HG02798 (cell line): ENCODE measurements around the gene ATP1A1.

Experiments
- ATAC-seq: cut with Tn5 transposase; IDR thresholded peaks from one replicate; pipeline ENCODE4 v1.9.1; 2021; ENCODE audit warnings: mild to moderate bottlenecking; ENCODE audit not compliant: unreplicated experiment, poor library complexity

ATP1A1 gene

DNA sequence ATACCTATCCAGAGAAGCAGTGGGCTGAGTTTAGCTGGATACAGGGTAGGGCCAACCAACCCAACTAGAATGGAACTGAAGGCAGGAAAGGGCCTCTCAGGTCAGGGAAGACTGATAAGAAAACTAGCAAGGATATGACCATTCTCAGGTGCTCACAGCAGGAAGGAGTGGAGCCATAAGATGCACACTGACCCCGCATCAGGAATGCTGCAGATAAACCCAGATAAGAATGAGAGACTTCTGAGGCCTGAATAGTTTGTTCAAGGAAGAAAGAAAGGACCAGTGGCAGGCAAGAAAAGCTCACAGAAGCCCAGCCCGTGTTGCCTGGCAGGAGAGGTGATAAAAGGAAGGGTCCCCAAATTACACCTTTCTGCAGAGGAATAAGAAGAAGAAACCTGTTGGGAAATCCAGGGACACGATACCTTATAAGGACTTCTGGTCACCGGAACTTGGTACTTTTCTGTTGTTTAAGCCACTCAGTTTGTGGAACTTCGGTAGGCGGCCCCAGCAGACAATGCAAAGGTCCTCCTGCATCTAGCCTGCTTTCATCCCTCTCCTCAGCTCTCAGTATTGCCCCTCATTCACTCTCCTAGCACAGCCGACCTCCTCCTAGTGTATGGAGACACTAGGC, 58.9 kb downstream of the ATP1A1 start:
- ATAC-seq: no peak

DNA sequence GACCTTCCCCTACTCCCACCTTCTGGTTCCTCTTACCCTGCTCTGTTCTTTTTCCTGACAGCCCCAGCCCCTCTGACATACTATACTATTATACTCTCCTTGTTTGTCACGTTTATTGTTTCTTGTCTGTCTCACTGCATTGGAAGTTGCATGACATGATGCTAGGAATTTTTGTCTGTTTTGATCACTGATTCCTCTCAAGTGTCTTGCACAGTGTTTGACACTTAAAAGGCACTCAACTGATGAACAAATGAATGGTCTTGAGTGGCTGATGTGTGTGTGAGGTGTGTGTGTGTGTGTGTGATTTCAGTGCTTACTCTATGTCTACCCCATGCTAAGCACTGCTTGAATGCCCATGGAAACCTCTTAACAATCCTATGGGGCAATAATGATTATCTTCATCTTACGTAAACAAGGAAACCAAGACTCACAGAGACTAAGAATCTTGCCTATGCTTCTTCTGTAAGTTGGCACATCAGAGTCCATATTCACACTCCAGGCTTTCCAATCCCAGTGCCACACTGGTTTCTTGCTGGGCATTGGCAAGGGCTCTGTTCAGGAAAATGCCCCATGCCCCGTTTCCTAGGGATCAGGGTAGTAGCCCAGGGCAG, 59.7 kb downstream of the ATP1A1 start:
- no peak for ATAC-seq

DNA sequence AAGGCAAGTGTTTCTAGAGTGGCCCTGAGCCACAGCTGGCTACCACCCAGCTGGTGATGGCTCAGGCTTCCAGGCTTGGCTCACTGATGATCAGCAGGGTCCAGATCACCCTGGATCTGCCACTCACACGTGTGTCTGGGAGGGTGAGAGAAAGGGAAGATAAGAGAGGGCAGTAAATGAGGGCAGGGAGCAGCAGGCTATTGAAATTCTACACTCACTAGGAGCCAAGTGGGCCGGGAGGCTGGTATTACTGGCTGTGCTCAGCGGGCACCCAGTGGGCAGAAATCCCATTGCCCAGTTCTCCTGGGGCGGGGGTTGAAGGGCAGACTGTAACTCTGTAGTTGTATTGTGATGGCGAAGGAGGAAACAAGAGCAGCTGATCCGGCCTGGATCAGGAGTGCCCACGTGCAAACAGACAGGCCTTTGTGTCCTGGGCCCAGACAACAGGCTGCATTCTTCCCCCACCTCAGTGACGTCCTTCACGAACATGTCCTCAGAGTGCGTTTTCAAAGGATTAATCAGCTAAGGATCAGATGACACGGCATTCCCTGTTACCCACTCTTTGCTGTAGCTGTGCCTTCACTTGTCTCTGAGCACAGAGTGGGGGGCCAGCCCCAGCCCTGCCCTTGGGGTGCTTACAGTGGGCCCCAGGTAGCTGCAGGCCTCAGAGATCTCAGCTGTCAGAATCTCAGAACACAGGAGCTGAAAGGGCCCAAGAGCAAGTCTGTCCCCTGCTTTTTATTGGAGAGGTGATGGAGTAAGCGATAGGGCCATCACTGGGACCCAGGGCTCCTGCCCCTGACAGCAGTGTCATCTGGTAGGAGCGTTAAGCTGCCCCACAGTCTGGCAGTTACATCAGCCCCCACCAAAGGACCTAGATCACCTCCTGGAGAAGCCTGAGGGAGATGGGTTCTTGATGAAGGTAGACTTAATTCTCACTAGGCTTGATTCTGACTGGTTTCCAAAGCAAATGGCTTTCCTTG, 60.5 kb downstream of the ATP1A1 start:
- ATAC-seq: no peak

DNA sequence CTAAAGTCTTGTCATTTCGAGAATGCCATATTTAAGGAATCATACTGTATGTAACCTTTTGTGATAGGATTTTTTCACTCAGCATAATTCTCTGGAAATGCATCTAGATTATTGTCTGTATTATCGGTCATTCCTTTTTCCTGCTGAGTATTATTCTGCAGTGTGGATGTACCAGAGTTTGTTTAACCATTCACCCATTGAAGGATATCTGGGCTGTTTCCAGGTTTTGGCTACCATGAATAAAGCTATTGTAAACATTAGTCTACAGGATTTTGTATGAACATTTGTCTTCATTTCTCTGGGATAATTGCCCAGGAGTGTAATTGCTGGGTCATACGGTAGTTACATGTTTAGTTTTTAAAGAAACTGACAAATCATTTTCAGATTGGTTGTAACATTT, 61.8 kb downstream of the ATP1A1 start:
- no peak for ATAC-seq

DNA sequence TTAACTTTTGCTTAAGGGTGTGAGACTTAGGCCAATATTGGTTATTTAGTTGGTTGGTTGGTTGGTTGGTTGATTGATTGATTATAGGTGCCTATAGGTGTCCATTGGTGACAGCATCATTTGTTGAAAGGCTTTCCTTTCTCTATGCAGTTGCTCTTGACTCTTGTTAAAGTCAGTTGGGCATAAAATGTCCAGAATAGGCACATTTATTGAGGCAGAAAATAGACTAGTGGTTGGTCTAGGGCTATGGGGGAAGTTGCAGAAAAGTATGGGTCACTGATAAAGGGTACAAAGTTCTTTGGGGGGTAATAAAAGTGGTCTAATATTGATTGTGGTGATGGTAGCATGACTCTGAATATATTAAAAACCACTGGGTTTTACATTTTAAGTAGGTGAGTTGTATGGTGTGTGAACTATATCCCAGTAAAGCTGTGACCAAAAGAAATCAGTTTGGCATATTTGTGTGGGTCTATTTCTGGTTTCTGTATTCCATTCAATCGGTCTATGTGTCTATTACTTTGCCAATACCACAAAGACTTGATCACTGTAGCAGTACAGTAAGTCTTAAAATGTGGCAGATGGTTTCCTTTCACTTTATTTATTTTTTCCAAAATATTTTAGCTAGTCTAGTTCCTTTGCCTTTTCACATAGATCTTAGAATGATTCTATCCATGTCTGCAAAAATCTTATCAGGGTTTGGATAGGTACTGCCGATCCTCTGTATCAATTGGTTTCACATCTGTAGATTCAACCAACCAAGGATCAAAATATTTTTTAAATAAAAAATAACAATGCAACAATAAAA, 63.0 kb downstream of the ATP1A1 start:
- no peak for ATAC-seq

DNA sequence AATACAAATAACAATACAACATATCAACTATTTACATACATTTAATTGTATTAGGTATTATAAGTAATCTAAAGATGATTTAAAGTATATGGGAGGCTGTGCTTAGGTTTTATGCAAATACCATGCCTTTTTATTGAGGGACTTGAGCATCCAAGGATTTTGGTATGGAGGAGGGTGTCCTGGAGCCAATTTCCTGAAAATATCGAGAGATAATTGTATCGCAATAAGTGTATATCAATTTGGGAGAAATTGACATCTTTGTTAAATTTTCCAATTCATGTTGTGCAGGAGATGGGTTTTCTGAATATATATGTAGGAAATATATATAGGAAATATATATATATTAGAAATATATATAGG, 63.5 kb downstream of the ATP1A1 start:
- no peak for ATAC-seq

DNA sequence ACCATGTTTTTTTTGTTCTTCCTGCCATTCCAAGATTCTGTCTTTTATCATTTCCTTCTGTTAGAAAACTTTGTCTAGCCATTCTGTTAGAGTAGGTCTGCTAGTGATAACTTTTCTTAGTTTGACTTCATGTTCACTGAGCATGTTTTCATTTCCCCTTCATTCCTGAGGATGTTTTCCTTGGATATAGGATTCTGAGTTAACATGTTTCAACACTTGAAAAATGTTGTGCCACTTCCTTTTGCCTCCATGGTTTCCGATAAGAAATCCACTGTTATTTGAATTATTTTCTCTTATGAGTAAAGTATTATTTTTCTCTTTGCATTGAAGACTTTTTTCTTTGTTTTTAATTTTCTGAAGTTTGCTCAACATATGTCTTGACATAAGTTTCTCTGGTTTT, 66.7 kb downstream of the ATP1A1 start:
- no peak for ATAC-seq

DNA sequence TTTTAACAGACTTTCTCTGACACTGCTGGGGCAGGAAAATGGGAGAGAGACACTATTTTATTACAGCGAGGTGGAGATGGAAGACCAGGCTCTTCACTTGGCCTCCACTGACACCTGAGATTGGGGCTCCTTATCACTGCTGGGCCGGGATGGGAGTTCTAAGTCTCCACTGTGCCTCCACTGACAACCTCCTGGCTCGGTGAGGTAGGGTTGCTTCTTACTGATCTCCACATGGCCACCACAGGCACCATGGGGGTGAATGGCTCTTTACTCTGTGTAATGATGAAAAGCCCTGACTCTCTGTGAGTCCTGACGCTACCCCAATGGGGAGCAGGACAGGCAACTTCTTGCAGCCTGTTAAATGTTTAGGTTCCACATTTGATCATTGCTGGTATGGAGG, 67.7 kb downstream of the ATP1A1 start:
- ATAC-seq: no peak

DNA sequence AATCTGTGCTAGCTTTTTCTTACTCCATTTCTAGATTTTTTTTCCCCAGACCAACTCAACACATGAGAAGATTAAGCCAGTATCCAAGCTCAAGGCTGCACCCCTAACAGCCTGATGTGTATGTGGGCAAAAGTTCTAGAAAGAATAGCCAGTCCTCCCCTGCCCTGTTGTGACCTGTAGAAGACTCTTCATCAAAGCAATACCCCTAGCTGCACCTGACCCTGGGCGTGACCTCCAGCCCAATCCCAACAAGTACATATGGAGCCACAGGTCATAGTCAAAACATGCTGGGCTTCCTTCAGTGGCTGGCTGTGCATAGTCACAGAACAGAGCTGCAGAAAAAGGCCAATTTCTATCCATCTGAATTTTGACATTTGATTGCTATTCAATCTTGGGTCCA, 72.5 kb downstream of the ATP1A1 start:
- ATAC-seq: no peak

DNA sequence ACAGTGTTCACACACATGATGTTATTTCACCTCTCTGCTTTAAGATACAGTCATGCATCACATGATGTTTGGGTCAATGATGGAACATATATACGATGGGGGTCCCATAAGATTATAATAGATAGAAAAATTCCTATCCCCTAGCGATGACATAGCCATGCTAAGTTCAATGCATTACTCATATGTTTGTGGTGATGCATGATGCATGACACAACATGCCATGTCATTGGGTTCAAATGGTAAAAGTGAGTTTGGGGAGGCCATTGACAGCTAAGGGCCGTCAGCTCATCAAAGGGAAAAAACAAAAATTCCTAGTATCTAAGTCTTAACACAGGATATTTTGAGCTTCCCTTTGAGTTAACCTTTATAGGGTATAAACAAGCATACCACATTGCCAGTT, 73.6 kb downstream of the ATP1A1 start:
- ATAC-seq: no peak

DNA sequence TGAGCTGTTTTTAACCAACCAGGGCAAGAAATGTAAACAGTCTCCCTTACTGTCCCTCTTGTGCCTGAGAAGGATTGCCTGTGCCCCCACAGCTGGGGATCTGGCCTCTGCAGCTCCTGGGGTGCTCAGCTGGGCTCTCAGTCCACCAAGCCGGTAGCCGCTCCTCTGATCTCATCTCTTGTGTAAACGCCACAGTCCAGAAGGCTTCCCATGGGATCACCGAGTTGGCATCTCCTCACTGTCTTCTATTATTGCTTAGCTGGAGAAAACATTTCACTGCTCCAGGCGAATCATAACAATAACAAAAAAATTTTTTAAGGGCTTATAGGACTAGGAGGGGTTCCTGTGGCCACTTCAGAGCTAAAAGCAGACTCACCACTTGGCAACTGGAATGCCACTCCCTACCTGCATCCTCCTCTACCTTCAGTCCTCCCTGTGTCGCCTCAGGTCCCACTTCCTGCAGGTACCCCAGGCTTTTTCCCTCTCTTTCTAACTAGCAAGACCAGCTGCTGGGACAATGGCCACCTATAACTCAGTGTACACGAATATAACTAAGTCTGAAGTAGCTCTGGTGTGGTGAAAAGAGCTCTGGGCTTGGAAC, 75.8 kb downstream of the ATP1A1 start:
- ATAC-seq: no peak

DNA sequence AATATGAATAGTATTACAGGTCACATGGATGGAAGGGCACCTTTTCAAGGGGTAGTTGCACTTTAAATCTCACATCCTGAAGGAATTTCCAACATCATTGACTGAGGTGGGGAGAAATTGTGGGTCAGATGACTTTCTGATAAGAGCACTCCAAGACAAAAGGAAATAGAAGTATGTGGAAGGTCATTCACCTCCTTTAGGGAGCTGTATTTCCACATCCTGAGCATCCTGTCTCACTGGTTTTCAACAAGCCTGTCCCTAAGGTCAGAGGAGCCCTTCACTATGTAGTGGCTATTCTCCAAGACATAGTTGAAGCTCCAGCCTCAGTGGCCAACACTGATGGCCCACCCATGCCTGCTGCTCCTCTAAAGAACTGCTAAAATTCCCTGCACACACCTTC, 76.5 kb downstream of the ATP1A1 start:
- ATAC-seq: no peak

DNA sequence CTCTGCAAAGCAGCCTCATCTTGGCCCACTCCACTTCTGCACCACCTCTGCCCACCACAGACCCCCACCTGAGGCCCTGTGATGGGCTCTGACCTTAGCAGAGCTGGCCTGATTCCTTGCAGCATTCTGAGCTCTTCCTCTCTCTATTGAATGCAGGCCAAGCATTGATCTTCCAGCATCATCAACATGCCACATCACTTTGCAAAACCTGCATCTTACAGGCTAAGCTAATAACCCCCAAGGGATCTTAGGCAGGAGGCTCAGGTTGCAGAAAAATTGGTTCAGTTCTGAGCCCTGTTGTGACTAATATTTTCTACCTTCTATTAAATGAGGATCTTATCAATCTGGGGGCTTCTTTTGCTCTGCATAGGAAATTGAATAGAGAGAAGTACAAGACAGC, 78.7 kb downstream of the ATP1A1 start:
- ATAC-seq: no peak

DNA sequence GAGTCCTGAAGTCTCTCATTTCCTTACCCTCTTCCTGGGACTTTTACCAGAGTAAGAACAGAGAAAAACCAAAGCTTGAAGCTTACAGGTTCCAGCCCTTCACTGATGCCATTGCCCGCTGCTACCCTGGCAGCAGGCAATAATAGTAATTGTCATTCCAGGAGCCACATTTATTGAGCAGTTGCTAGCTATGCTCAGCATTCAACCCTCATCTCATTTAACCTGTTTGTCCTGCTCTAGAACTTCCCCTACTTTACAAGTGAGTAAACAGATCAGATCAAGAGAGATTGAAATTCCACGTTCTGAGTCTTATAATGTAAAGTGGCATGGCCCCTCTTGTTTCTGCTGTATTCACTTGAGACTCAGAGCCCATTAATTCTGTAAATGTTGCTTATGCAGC, 80.4 kb downstream of the ATP1A1 start:
- ATAC-seq: no peak

DNA sequence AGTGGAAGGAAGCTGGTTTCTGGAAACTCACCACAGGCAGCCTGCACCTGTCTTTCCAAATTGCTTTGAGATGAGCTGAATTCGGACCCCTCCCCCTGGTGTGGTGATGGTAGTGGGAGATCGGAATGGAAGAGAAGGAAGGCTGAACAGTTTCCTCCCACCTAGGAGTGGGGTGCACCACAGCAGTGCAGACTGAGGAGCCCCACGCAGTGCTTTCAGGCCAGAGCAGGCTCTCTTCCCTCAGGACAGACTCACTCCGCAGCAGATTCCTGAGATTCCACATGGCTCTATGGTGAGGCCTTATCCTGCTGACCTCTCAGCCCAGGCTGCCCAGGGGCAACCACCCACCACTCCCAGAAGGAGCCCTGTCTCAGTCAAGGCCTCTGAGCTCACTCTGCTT, 80.9 kb downstream of the ATP1A1 start:
- ATAC-seq: no peak
